Ovary (tissue), 9 donors: ENCODE results near the gene EPB41L1. TPM values are rescaled to one million over a fixed set of nuclear protein-coding genes. Genes with fewer than 3 reads are reported as not detected.

Experiments
- DNase-seq, 5 donors: peaks; one replicate each; pipeline ENCODE4 v3.0.0-alpha.2; 2019 to 2020
- H3K27ac ChIP-seq, 2 donors: fragments of 200-600 bp; one replicate each; pipeline versions ENCODE4 v1.5.1 to v1.8.0; 2019 to 2022
- H3K27me3 ChIP-seq: fragments of 200-600 bp; one replicate; pipeline ENCODE4 v1.8.0; 2022
- H3K36me3 ChIP-seq: fragments of 200-600 bp; sonication (generic); one replicate; pipeline ENCODE4 v1.5.1; 2019
- H3K4me1 ChIP-seq: one replicate; pipeline ENCODE4 v1.8.1; 2013; ENCODE audit warnings: mild to moderate bottlenecking, moderate library complexity; ENCODE audit not compliant: insufficient read depth
- H3K4me3 ChIP-seq: fragments of 200-600 bp; sonication (generic); one replicate; pipeline ENCODE4 v1.5.1; 2017
- H3K9me3 ChIP-seq, 2 donors: fragments of 200-600 bp in 1 of 2; sonication (generic) in 1 of 2; one replicate each; pipeline versions ENCODE4 v1.5.1 to v1.8.1; 2013 to 2019; ENCODE audit warnings: mild to moderate bottlenecking in 1 of 2, moderate library complexity in 1 of 2
- CTCF ChIP-seq, 3 donors: fragments of 450-650 bp in 2 of 3; fragments of 200-600 bp in 1 of 3; IDR thresholded peaks; one replicate each; pipeline versions ENCODE4 v1.5.1 to v1.8.0; 2016 to 2022; ENCODE audit warnings: antibody characterized with exemption in 3 of 3, mild to moderate bottlenecking in 1 of 3
- EP300 ChIP-seq: sonication (generic); formaldehyde crosslinking; IDR thresholded peaks from one replicate; pipeline ENCODE4 v1.6.1; 2017; ENCODE audit warnings: antibody characterized with exemption
- POLR2A ChIP-seq: fragments of 450-650 bp; IDR thresholded peaks from one replicate; pipeline ENCODE4 v1.6.1; 2017; ENCODE audit warnings: antibody characterized with exemption, mild to moderate bottlenecking, moderate library complexity
- WGBS, 3 donors: extraction: QIAGEN DNeasy Blood & Tissue Kit in 1 of 3; methylation state at CpG; one replicate each; pipeline versions ENCODE4 v1.1.5 to v1.1.7; 2013 to 2017; 5-methylcytosine and 5-hydroxymethylcytosine counted together
- intact Hi-C, 4 donors: fragments of 100-400 bp; cut with DNase I; formaldehyde crosslinking; loops; one replicate each; pipeline versions ENCODE4 v1.11.0 to v1.15.1; 2022 to 2023
- polyA plus RNA-seq, 2 donors: library from polyadenylated mRNA; stranded (reverse); fragments of 200-250 nt in 1 of 2; fragments of 350-450 nt in 1 of 2; fragmentation: Illumina TruSeq in 1 of 2; extraction: RNeasy Lipid Tissue Mini Kit (QIAGEN cat#74804) in 1 of 2; gene quantifications; one replicate each; pipeline ENCODE4 v1.2.3, GENCODE V29; 2013 to 2014
- total RNA-seq, 7 donors: library from RNA; depleted of rRNA in 2 of 7; stranded (reverse); fragments of >200 nt in 2 of 7; fragmentation: NEBNext Ultra II Directional in 3 of 7; extraction: Animal tissue kit (Norgen Biotek cat#: 25700) in 3 of 7; gene quantifications; one replicate each; pipeline versions ENCODE4 v1.1.0 to v1.2.4, GENCODE V29; 2016 to 2023
- donor health status: DM: no; HTN: no; CAD: no; lungs with moderate emphysema.
- donor health status: DM: no; HTN: no; CAD: no.
- donor health status: Bipolar disorder and iron deficiency.
- donor health status: DM: yes; HTN: yes; CAD: no.
- donor health status: DM: no; HTN: no; CAD: no.
- donor health status: DM: yes; HTN: yes; CAD: no.

The EPB41L1 gene
- total and polyA plus RNA-seq, 9 donors, result 23.4 to 207 (median 63.2) TPM

- no peak overlapping the region for H3K4me3 ChIP-seq
- no peaks in the 10 kb centered on the region for H3K27me3 ChIP-seq
- H3K36me3 ChIP-seq, result no peaks in the 10 kb centered on the region
- intact Hi-C loops, result no loop called here
- H3K27ac ChIP-seq, result no peak overlapping the region
- TF ChIP-seq POLR2A (no peak), CTCF (IDR thresholded peaks at IDR 0.05) (no peak), EP300 (no peak)
- no peak for DNase-seq
- no peaks in the 10 kb centered on the region for H3K9me3 ChIP-seq
- WGBS, 3 donors, result 40 to 67% (median 42%) methylated on average over 2 of the region's 2 CpGs
- H3K4me1 ChIP-seq, result no peaks in the 10 kb centered on the region
These were observed 37.6 kb upstream of the EPB41L1 start for GRCh38 chr20:36116807-36117441.

DNA sequence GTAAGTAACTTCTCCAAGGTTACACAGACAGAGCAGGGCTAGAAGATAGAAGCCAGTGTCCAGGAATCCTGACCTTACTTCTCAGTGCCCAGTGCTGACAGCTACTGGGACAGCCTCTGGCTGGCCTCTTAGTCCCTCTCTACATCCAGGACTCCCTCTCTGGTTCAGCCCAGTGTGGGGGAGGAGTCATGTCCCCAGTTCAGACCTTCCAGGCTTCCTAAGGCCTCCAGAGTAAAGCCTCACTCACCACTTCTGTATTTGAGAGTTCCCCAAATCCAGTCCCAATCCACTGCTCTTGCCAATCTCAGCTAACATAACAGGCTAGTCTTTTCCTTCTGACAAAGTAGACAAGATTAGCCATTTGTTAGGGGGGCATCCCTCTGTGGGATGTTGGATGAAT is 36.9 kb upstream of the EPB41L1 start:
- no peaks in the 10 kb centered on the region for H3K27me3 ChIP-seq
- H3K27ac ChIP-seq, result no peak overlapping the region
- intact Hi-C loops, result no loop called here
- H3K4me1 ChIP-seq, result no peaks in the 10 kb centered on the region
- no peaks in the 10 kb centered on the region for H3K36me3 ChIP-seq
- DNase-seq, result no peak
- H3K9me3 ChIP-seq, result no peaks in the 10 kb centered on the region
- TF ChIP-seq POLR2A (no peak), CTCF (IDR thresholded peaks at IDR 0.05) (no peak), EP300 (no peak)
- H3K4me3 ChIP-seq, result no peak overlapping the region

DNA sequence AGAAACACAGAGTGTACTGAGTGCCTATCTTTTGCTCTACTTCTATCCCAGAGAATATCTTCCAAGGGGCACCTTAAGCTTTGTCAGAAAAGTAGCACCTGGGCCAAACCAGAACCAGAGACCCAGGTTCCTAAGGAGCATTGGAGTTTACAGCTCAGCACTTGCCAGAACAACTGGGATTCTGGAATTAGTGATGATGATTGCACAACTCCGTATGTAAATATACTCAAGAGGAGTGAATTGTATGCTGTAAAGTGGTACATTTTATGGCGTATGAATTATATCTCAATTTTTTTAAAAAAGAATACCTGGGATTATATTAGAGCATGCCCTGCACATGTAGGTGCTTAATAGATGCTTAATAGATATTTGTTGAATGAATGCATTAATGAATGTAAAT is 36.2 kb upstream of the EPB41L1 start:
- H3K36me3 ChIP-seq, result no peaks in the 10 kb centered on the region
- 95 to 100% (median 97%) methylated on average over 2 of the region's 2 CpGs for WGBS, 3 donors
- H3K4me1 ChIP-seq, result no peaks in the 10 kb centered on the region
- H3K27ac ChIP-seq, result no peak overlapping the region
- H3K9me3 ChIP-seq, result no peaks in the 10 kb centered on the region
- no peak for TF ChIP-seq CTCF (IDR thresholded peaks at IDR 0.05)
- no peak for TF ChIP-seq POLR2A
- TF ChIP-seq EP300, result no peak
- H3K4me3 ChIP-seq, result no peak overlapping the region
- no peak for DNase-seq
- intact Hi-C loops, result no loop called here
- H3K27me3 ChIP-seq, result no peaks in the 10 kb centered on the region

DNA sequence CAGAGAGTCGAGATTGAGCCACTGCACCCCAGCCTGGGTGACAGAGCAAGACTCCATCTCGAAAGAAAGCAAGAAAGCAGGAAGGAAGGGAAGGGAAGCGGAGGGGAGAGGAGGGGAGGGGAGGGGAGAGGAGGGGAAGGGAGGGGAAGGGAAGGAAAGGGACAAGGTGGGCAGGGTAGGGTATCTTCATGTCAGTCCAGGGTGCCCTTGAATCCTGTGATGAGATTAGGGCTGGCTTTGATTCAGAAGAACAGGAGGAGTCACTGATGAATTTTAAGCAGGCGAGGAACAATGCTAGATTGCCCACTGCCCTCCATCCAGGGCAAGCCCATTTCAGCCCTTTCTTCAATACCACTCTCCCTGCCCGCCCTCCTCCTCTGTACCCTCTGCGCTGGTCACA is 35.0 kb upstream of the EPB41L1 start:
- Histone ChIP-seq H3K9me3 (no peaks in the 10 kb centered on the region), H3K27me3 (no peaks in the 10 kb centered on the region), H3K4me1 (no peaks in the 10 kb centered on the region), H3K27ac (no peak overlapping the region), H3K4me3 (no peak overlapping the region), H3K36me3 (no peaks in the 10 kb centered on the region)
- TF ChIP-seq EP300, result no peak
- no peak for DNase-seq
- 89 to 93% (median 91%) methylated on average over 6 of the region's 6 CpGs for WGBS, 3 donors
- intact Hi-C loops, result no loop called here

DNA sequence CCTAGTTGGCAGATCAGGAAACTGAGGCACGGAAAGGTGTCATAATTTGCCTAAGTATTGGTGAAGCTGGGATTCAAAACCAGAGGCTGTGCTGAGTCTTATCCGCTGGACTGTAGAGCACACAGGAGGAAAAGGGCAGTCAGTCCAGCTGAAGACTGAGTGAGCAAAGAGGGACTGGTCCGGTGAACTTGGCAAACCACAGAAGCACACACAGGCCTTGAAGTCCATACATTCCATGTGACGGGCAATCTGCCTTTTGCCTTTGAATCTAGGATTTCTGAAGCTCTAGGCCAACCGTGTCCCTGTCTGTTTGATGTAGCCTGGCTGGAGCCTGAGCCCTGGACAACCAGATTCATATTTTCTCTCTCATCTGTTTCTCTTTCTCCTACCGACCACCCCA is 34.3 kb upstream of the EPB41L1 start:
- 64 to 73% (median 65%) methylated on average over 6 of the region's 6 CpGs for WGBS, 3 donors
- intact Hi-C loops, result no loop called here
- Histone ChIP-seq H3K4me1 (no peaks in the 10 kb centered on the region), H3K4me3 (no peak overlapping the region), H3K9me3 (no peaks in the 10 kb centered on the region), H3K27ac (no peak overlapping the region), H3K27me3 (no peaks in the 10 kb centered on the region), H3K36me3 (no peaks in the 10 kb centered on the region)
- DNase-seq, result no peak
- TF ChIP-seq CTCF (IDR thresholded peaks at IDR 0.05) (no peak), POLR2A (no peak), EP300 (no peak)
